ENCODE data around the gene SMAD7. TPM values are rescaled to one million over a fixed set of nuclear protein-coding genes. Genes with fewer than 3 reads are reported as not detected.

Gene SMAD7
- total and polyA plus RNA-seq, 10 of the 15 experiments (the other 5 are each of a cell fraction or from before 2014, with no cell fraction given), result 1.3 to 22.5 (median 8.0) TPM

GRCh38 chr18:48884306-48884705 lies 66.5 kb downstream of the SMAD7 start:
- no TSS peak for BruUV-seq (replicated peaks)
- 80% methylated on average over 4 of the region's 4 CpGs for WGBS (ENCODE audit: insufficient coverage, insufficient replicate concordance, low lambda C conversion rate, missing lambda C conversion rate)
- no peak for DNase-seq (ENCODE audit: low read depth, low spot score)
- Histone ChIP-seq H3K36me3 (ENCODE audit: control insufficient read depth in 2 of 2, insufficient read depth in 2 of 2, low read length in 1 of 2) (no peaks in the 10 kb centered on the region), H4K20me1 (ENCODE audit: control insufficient read depth, insufficient read depth) (no peaks in the 10 kb centered on the region), H3K9ac (ENCODE audit: control insufficient read depth, insufficient read depth, low read length) (no peak overlapping the region), H3K27ac (ENCODE audit: control insufficient read depth, insufficient read depth) (no peak overlapping the region), H2AFZ (ENCODE audit: control insufficient read depth, low read depth, low read length) (no peak overlapping the region), H3K4me1 (ENCODE audit: control insufficient read depth, insufficient read depth, low read length) (no peaks in the 10 kb centered on the region), H3K27me3 (replicated peaks in 1 of 2; ENCODE audit: control insufficient read depth in 2 of 2, insufficient read depth in 2 of 2, low read length in 1 of 2) (no peaks in the 10 kb centered on the region), H3K9me3 (replicated peaks; ENCODE audit: control insufficient read depth, insufficient read depth, low read length) (no peaks in the 10 kb centered on the region), H3K4me2 (ENCODE audit: control insufficient read depth, insufficient read depth) (no peak overlapping the region), H3K79me2 (ENCODE audit: control insufficient read depth, insufficient read depth, low read length) (no peaks in the 10 kb centered on the region), H3K4me3 (no peak overlapping the region)
- CTCF ChIA-PET, result no interaction called here
- ATAC-seq, result no peak
- no peak for FAIRE-seq
- no peak for TF ChIP-seq POLR2AphosphoS2 (IDR thresholded peaks at IDR 0.05; ENCODE audit: low read depth, low read length)
- TF ChIP-seq EED (IDR thresholded peaks at IDR 0.05; ENCODE audit: low read depth), result no peak
- TF ChIP-seq SMC3 (IDR thresholded peaks at IDR 0.05; ENCODE audit: borderline replicate concordance, low read length), result no peak
- no peak for TF ChIP-seq POLR2A (IDR thresholded peaks at IDR 0.05; ENCODE audit: low read depth, low read length)
- TF ChIP-seq TAF1 (IDR thresholded peaks at IDR 0.05; ENCODE audit: borderline replicate concordance, low read depth, low read length), result no peak
- TF ChIP-seq ZNF687 (IDR thresholded peaks at IDR 0.05), result no peak
- TF ChIP-seq BACH1 (IDR thresholded peaks at IDR 0.05; ENCODE audit: borderline replicate concordance), result no peak
- no peak for TF ChIP-seq ZBTB4 (CRISPR knock-in tag; IDR thresholded peaks at IDR 0.05)
- TF ChIP-seq KAT2A (conservative IDR thresholded peaks at IDR 0.05; ENCODE audit: control insufficient read depth, low read depth, low read length), result no peak
- no peak for TF ChIP-seq GABPA (IDR thresholded peaks at IDR 0.05; ENCODE audit: low read depth)
- no peak for TF ChIP-seq CTCF (IDR thresholded peaks at IDR 0.05 in 2 of 3, conservative IDR thresholded peaks at IDR 0.05 in 1 of 3; ENCODE audit: control insufficient read depth in 2 of 3, extremely low read depth in 1 of 3, insufficient read depth in 1 of 3, low read depth in 3 of 3, low read length in 3 of 3)
- no peak for TF ChIP-seq MYB (IDR thresholded peaks at IDR 0.05; ENCODE audit: borderline replicate concordance, low read depth, low read length)
- TF ChIP-seq BCL3 (IDR thresholded peaks at IDR 0.05; ENCODE audit: borderline replicate concordance, insufficient read depth, low read depth, low read length, poor library complexity, severe bottlenecking), result no peak
- no peak for TF ChIP-seq GATAD2B (conservative IDR thresholded peaks at IDR 0.05; ENCODE audit: low read depth)
- intact Hi-C loops (cut with micrococcal nuclease; ENCODE audit: unreplicated experiment) (no loop called here), in situ Hi-C loops (cut with MboI) (no loop called here)
- POLR2A ChIA-PET, result interaction anchor here (1.3 kb wide), 1 partner anchor 16 kb away, joined by 3 read pairs; no protein-coding TSS in a partner anchor
- SMC1A ChIA-PET (ENCODE audit: uncharacterized antibody, unreplicated experiment), result interaction anchor here (1.0 to 1.2 kb wide), 2 partner anchors 9 to 11 kb away, joined by 3 to 4 read pairs; no protein-coding TSS in a partner anchor
- RAD21 ChIA-PET (ENCODE audit: unreplicated experiment), result interaction anchor here (0.8 to 1.0 kb wide), 2 partner anchors 16 to 99 kb away, joined by 3 read pairs; no protein-coding TSS in a partner anchor
